ENCODE results near the gene THAP7.
A peak's percentile ranks its signal among the peaks of the same experiment; 100 is the strongest.

Gene THAP7

GRCh38 chr22:20968281-20968977 lies 33.5 kb downstream of the THAP7 start:
- Histone ChIP-seq H2AFZ (ENCODE audit: low read length) (peak overlapping the region; percentile 52), H3K27ac (replicated peaks; ENCODE audit: low read length) (peak overlapping the region; percentile 46), H4K91ac (ENCODE audit: low read depth, low read length, poor library complexity) (no peak overlapping the region), H2BK15ac (ENCODE audit: low read length) (peak overlapping the region; percentile 86), H3K9me3 (replicated peaks in 1 of 2; ENCODE audit: control insufficient read depth in 2 of 2, insufficient read depth in 1 of 2, low read depth in 1 of 2, low read length in 2 of 2) (no peaks in the 10 kb centered on the region), H2BK120ac (ENCODE audit: low read depth, low read length) (peak overlapping the region; percentile 95), H4K8ac (ENCODE audit: low read depth, low read length) (no peak overlapping the region), H3K9ac (ENCODE audit: low read depth, low read length, poor library complexity) (no peak overlapping the region), H3K23ac (ENCODE audit: low read depth, low read length, poor library complexity) (peak overlapping the region; percentile 40), H3K36me3 (replicated peaks in 1 of 2; ENCODE audit: control insufficient read depth in 2 of 2, insufficient read depth in 2 of 2, low read length in 2 of 2) (no peaks in the 10 kb centered on the region), H3K4ac (ENCODE audit: low read length) (no peak overlapping the region), H3K4me1 (ENCODE audit: control insufficient read depth in 2 of 2, insufficient read depth in 1 of 2, low read depth in 1 of 2, low read length in 2 of 2) (peaks cover 35 to 38% of the 10 kb centered on the region in 2 donors), H3K18ac (ENCODE audit: low read length) (peak overlapping the region; percentile 95), H2BK12ac (ENCODE audit: low read length) (peak overlapping the region; percentile 95), H3K4me2 (ENCODE audit: insufficient read depth, low read length, poor library complexity, severe bottlenecking) (no peak overlapping the region), H2AK5ac (ENCODE audit: low read depth, low read length) (peak overlapping the region; percentile 95), H3K79me1 (ENCODE audit: low read depth, low read length) (peaks cover 3% of the 10 kb centered on the region), H3K14ac (ENCODE audit: low read length) (no peak overlapping the region), H3K27me3 (ENCODE audit: control insufficient read depth in 3 of 3, insufficient read depth in 3 of 3, low read depth in 1 of 3, low read length in 3 of 3) (peaks cover 0 to 39% (median 0%) of the 10 kb centered on the region in 3 experiments), H3K4me3 (ENCODE audit: low read length in 2 of 2) (no peak overlapping the region), H2BK5ac (ENCODE audit: low read length) (peak overlapping the region; percentile 43)
- no CpG with 5 or more reads among the region's 7 CpGs for WGBS, 2 donors (ENCODE audit: extremely low coverage in 2 of 2, insufficient read length in 2 of 2, insufficient replicate concordance in 1 of 2)
- DNase-seq (ENCODE audit: low spot score): no peak

GRCh38 chr22:20967697-20968211 lies 34.2 kb downstream of the THAP7 start:
- H4K8ac ChIP-seq (ENCODE audit: low read depth, low read length): no peak overlapping the region
- H4K91ac ChIP-seq (ENCODE audit: low read depth, low read length, poor library complexity): no peak overlapping the region
- no peak overlapping the region for H3K14ac ChIP-seq (ENCODE audit: low read length)
- H2BK5ac ChIP-seq (ENCODE audit: low read length): peak overlapping the region; percentile 56
- H3K23ac ChIP-seq (ENCODE audit: low read depth, low read length, poor library complexity): peak overlapping the region; percentile 69
- H3K36me3 ChIP-seq (replicated peaks in 1 of 2; ENCODE audit: control insufficient read depth in 2 of 2, insufficient read depth in 2 of 2, low read length in 2 of 2): no peaks in the 10 kb centered on the region
- peak overlapping the region; percentile 46 for H3K27ac ChIP-seq (replicated peaks; ENCODE audit: low read length)
- peaks cover 3% of the 10 kb centered on the region for H3K79me1 ChIP-seq (ENCODE audit: low read depth, low read length)
- H2BK12ac ChIP-seq (ENCODE audit: low read length): peak overlapping the region; percentile 95
- H2AK5ac ChIP-seq (ENCODE audit: low read depth, low read length): peak overlapping the region; percentile 95
- no CpG with 5 or more reads among the region's 19 CpGs for WGBS, 2 donors (ENCODE audit: extremely low coverage in 2 of 2, insufficient read length in 2 of 2, insufficient replicate concordance in 1 of 2)
- H3K4me3 ChIP-seq (ENCODE audit: low read length in 2 of 2): no peak overlapping the region
- no peak for DNase-seq (ENCODE audit: low spot score)
- H2BK15ac ChIP-seq (ENCODE audit: low read length): peak overlapping the region; percentile 86
- H3K9me3 ChIP-seq (replicated peaks in 1 of 2; ENCODE audit: control insufficient read depth in 2 of 2, insufficient read depth in 1 of 2, low read depth in 1 of 2, low read length in 2 of 2): no peaks in the 10 kb centered on the region
- H2AFZ ChIP-seq (ENCODE audit: low read length): peak overlapping the region; percentile 52
- H2BK120ac ChIP-seq (ENCODE audit: low read depth, low read length): peak overlapping the region; percentile 88
- peak overlapping the region; percentile 95 for H3K18ac ChIP-seq (ENCODE audit: low read length)
- no peak overlapping the region for H3K4me2 ChIP-seq (ENCODE audit: insufficient read depth, low read length, poor library complexity, severe bottlenecking)
- peak overlapping the region; percentile 78 for H3K9ac ChIP-seq (ENCODE audit: low read depth, low read length, poor library complexity)
- peaks cover 0 to 46% (median 0%) of the 10 kb centered on the region in 3 experiments for H3K27me3 ChIP-seq (ENCODE audit: control insufficient read depth in 3 of 3, insufficient read depth in 3 of 3, low read depth in 1 of 3, low read length in 3 of 3)
- H3K4ac ChIP-seq (ENCODE audit: low read length): peak overlapping the region; percentile 70
- peaks cover 32 to 37% of the 10 kb centered on the region in 2 donors for H3K4me1 ChIP-seq (ENCODE audit: control insufficient read depth in 2 of 2, insufficient read depth in 1 of 2, low read depth in 1 of 2, low read length in 2 of 2)

DNA sequence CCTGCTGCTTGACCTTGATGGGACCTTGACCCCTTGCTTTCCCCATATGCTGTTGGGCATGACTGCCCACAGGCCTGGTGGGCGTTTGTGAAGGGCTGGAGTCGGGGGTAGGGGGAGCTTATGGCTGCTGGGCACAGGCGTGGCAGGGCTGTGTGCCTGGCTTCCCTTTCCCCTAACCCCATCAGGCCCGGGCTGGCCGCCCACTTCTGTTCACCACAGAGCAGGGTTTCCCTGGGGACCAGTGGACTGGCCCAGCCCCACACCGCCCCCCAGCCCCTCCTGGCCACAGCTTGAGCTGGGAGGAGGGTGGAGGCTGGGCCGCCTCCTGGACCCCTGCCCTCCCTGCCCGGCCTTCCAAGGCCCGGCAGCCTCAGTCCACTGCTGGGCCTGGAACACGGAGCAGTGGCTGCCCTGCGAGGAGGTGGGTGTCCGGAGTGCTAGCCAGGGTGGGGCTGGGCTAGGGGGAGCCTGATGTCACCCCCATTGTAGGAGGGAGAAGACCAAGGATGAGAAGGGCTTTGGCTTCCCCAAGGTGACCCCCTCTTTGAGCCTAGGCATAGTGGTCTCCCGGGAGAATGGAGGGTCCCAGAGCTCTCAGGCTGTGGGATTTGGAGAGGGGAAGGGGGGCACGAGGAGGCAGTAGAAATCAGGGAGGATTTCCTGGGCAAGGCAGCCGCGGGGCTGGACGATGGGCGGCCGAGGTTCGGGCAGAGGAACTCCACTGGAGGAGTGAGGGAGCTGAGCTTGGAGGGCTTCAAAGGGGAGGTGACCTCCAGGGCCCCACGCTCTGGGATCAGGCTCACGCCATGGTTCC lies 34.8 kb downstream of the THAP7 start, which contains the start of gene AIFM3:
TSS of gene AIFM3 (plus strand) at position 373 of the 814 bp plus-strand sequence. CDS start 690 bp downstream, outside the sequence.
- Histone ChIP-seq H4K91ac (ENCODE audit: low read depth, low read length, poor library complexity) (no peak within 1 kb of the TSS), H3K9ac (ENCODE audit: low read depth, low read length, poor library complexity) (peak within 1 kb of the TSS; percentile 78), H3K36me3 (replicated peaks in 1 of 2; ENCODE audit: control insufficient read depth in 2 of 2, insufficient read depth in 2 of 2, low read length in 2 of 2) (no peaks in the 10 kb centered on the region), H2BK12ac (ENCODE audit: low read length) (peak within 1 kb of the TSS; percentile 95), H3K14ac (ENCODE audit: low read length) (no peak within 1 kb of the TSS), H3K27ac (replicated peaks; ENCODE audit: low read length) (peak within 1 kb of the TSS; percentile 46), H3K27me3 (ENCODE audit: control insufficient read depth in 3 of 3, insufficient read depth in 3 of 3, low read depth in 1 of 3, low read length in 3 of 3) (peaks cover 0 to 50% (median 0%) of the 10 kb centered on the region in 3 experiments), H2AFZ (ENCODE audit: low read length) (peak within 1 kb of the TSS; percentile 52), H2BK120ac (ENCODE audit: low read depth, low read length) (peak within 1 kb of the TSS; percentile 88), H3K4me2 (ENCODE audit: insufficient read depth, low read length, poor library complexity, severe bottlenecking) (no peak within 1 kb of the TSS), H2BK15ac (ENCODE audit: low read length) (peak within 1 kb of the TSS; percentile 86), H3K18ac (ENCODE audit: low read length) (peak within 1 kb of the TSS; percentile 95), H4K8ac (ENCODE audit: low read depth, low read length) (no peak within 1 kb of the TSS), H2BK5ac (ENCODE audit: low read length) (peak within 1 kb of the TSS; percentile 56), H3K79me1 (ENCODE audit: low read depth, low read length) (peaks cover 3% of the 10 kb centered on the region), H3K4me1 (ENCODE audit: control insufficient read depth in 2 of 2, insufficient read depth in 1 of 2, low read depth in 1 of 2, low read length in 2 of 2) (peaks cover 28 to 35% of the 10 kb centered on the region in 2 donors), H3K23ac (ENCODE audit: low read depth, low read length, poor library complexity) (peak within 1 kb of the TSS; percentile 69), H3K4ac (ENCODE audit: low read length) (peak within 1 kb of the TSS; percentile 70), H2AK5ac (ENCODE audit: low read depth, low read length) (peak within 1 kb of the TSS; percentile 95), H3K9me3 (replicated peaks in 1 of 2; ENCODE audit: control insufficient read depth in 2 of 2, insufficient read depth in 1 of 2, low read depth in 1 of 2, low read length in 2 of 2) (no peaks in the 10 kb centered on the region), H3K4me3 (ENCODE audit: low read length in 2 of 2) (no peak within 1 kb of the TSS)
- DNase-seq (ENCODE audit: low spot score): no peak
- WGBS, 2 donors (ENCODE audit: extremely low coverage in 2 of 2, insufficient read length in 2 of 2, insufficient replicate concordance in 1 of 2): no CpG with 5 or more reads among the region's 22 CpGs

Measured in neuronal stem cell (in vitro differentiated cells).